H1 (cell line): ENCODE measurements around the gene MASP1. TPM values are rescaled to one million over a fixed set of nuclear protein-coding genes. Genes with fewer than 3 reads are reported as not detected.

Source experiments
- CTCF ChIA-PET: fragments of 300-600 bp; sonication (Branson Sonifier 250); formaldehyde crosslinking; loops from one replicate; lab custom pipeline; 2021; ENCODE audit not compliant: partially characterized antibody; lab: Charles Lee
- POLR2A ChIA-PET: fragments of 300-600 bp; sonication (Branson Sonifier 250); formaldehyde crosslinking; loops from one replicate; lab custom pipeline; 2021; ENCODE audit warnings: inconsistent platforms; ENCODE audit not compliant: partially characterized antibody; lab: Charles Lee
- DNase-seq, 2 experiments: peaks; one replicate each; pipeline versions ENCODE4 v3.0.0 to v3.0.0-alpha.2; 2010 to 2022; ENCODE audit warnings: low spot score in 2 of 2, low read depth in 1 of 2, mixed read lengths in 1 of 2
- FAIRE-seq: peaks from 2 replicates; lab custom pipeline; 2011; peaks lifted over from hg19 to GRCh38; lab: Jason Lieb, UNC
- H2AFZ ChIP-seq: 2 replicates; pipeline ENCODE4 v1.8.1; 2012; ENCODE audit warnings: low read length, inconsistent platforms
- H2AK5ac ChIP-seq: 2 replicates; pipeline ENCODE4 v1.6.1; 2013; ENCODE audit warnings: low read depth, low read length
- H2BK120ac ChIP-seq: replicated peaks from 2 replicates; pipeline ENCODE3; 2013; ENCODE audit warnings: low read depth, low read length, inconsistent platforms
- H2BK12ac ChIP-seq: 2 replicates; pipeline ENCODE4 v1.6.1; 2013; ENCODE audit warnings: low read depth, low read length
- H2BK15ac ChIP-seq: 2 replicates; pipeline ENCODE4 v1.6.1; 2013; ENCODE audit warnings: low read length
- H2BK20ac ChIP-seq: 2 replicates; pipeline ENCODE4 v1.6.1; 2013; ENCODE audit warnings: low read length
- H2BK5ac ChIP-seq: 2 replicates; pipeline ENCODE4 v1.6.1; 2013; ENCODE audit warnings: low read depth, low read length
- H3K14ac ChIP-seq: 2 replicates; pipeline ENCODE4 v1.6.1; 2013; ENCODE audit warnings: inconsistent platforms; ENCODE audit not compliant: insufficient read length
- H3K18ac ChIP-seq: 2 replicates; pipeline ENCODE4 v1.6.1; 2013; ENCODE audit warnings: low read length; ENCODE audit errors: extremely low read depth
- H3K23ac ChIP-seq: 2 replicates; pipeline ENCODE4 v1.6.1; 2013; ENCODE audit warnings: inconsistent platforms; ENCODE audit not compliant: insufficient read length
- H3K23me2 ChIP-seq: 2 replicates; pipeline ENCODE4 v1.6.1; 2013; ENCODE audit warnings: low read depth, low read length
- H3K27ac ChIP-seq: 2 replicates; pipeline ENCODE4 v1.6.1; 2011; ENCODE audit warnings: low read depth, low read length, inconsistent platforms
- H3K27me3 ChIP-seq, 4 experiments: replicated peaks in 1 of 4; 1 replicate in 1 of 4; 2 replicates in 3 of 4; pipeline versions ENCODE4 v1.6.1 to v1.8.1; 2011 to 2013; ENCODE audit warnings: low read length in 3 of 4, mild to moderate bottlenecking in 3 of 4, inconsistent platforms in 2 of 4, mixed read lengths in 2 of 4, moderate library complexity in 1 of 4; ENCODE audit not compliant: control insufficient read depth in 3 of 4, insufficient read depth in 3 of 4; ENCODE audit errors: extremely low read depth in 1 of 4
- H3K36me3 ChIP-seq, 4 experiments: 2 replicates each; pipeline versions ENCODE4 v1.6.1 to v1.8.1; 2011 to 2013; ENCODE audit warnings: mild to moderate bottlenecking in 4 of 4, low read length in 3 of 4, moderate library complexity in 2 of 4, control low read depth in 1 of 4, inconsistent platforms in 1 of 4; ENCODE audit not compliant: insufficient read depth in 4 of 4, control insufficient read depth in 2 of 4
- H3K4ac ChIP-seq: replicated peaks from 2 replicates; pipeline ENCODE3; 2013; ENCODE audit warnings: low read length, low read depth, mixed read lengths, inconsistent platforms; ENCODE audit not compliant: insufficient read length
- H3K4me1 ChIP-seq, 4 experiments: replicated peaks in 1 of 4; 1 replicate in 1 of 4; 2 replicates in 3 of 4; pipeline versions ENCODE4 v1.6.1 to v1.8.1; 2011 to 2013; ENCODE audit warnings: low read length in 3 of 4, inconsistent platforms in 2 of 4, mixed read lengths in 1 of 4; ENCODE audit not compliant: insufficient read depth in 4 of 4, control insufficient read depth in 3 of 4
- H3K4me2 ChIP-seq, 2 experiments: 2 replicates each; pipeline versions ENCODE4 v1.6.1 to v1.8.1; 2011 to 2013; ENCODE audit warnings: low read depth in 2 of 2, low read length in 2 of 2, control low read depth in 1 of 2, inconsistent platforms in 1 of 2, mild to moderate bottlenecking in 1 of 2; ENCODE audit not compliant: insufficient read depth in 1 of 2
- H3K4me3 ChIP-seq, 4 experiments: fragments of 200-600, 300-600 bp in 1 of 4; sonication (generic), shearing (Covaris generic), sonication (Bioruptor Twin) in 1 of 4; 2 replicates each; pipeline versions ENCODE4 v1.5.1 to v1.8.1; 2011 to 2016; ENCODE audit warnings: low read length in 4 of 4, low read depth in 3 of 4, control low read depth in 2 of 4, inconsistent platforms in 2 of 4, mild to moderate bottlenecking in 2 of 4, mixed read lengths in 1 of 4, moderate library complexity in 1 of 4; ENCODE audit not compliant: insufficient read depth in 2 of 4; ENCODE audit errors: extremely low read depth in 1 of 4
- H3K56ac ChIP-seq: replicated peaks from 2 replicates; pipeline ENCODE3; 2013; ENCODE audit warnings: low read depth, mild to moderate bottlenecking, mixed read lengths, low read length, inconsistent platforms; ENCODE audit not compliant: insufficient read length
- H3K79me1 ChIP-seq: 2 replicates; pipeline ENCODE4 v1.6.1; 2013; ENCODE audit warnings: low read depth, low read length, control low read depth
- H3K79me2 ChIP-seq, 2 experiments: 2 replicates each; pipeline versions ENCODE4 v1.6.1 to v1.8.1; 2012 to 2013; ENCODE audit warnings: low read length in 2 of 2, mild to moderate bottlenecking in 2 of 2, inconsistent platforms in 1 of 2; ENCODE audit not compliant: insufficient read depth in 2 of 2, control insufficient read depth in 1 of 2
- H3K9ac ChIP-seq, 4 experiments: replicated peaks in 1 of 4; 1 replicate in 1 of 4; 2 replicates in 3 of 4; pipeline versions ENCODE4 v1.6.1 to v1.8.1; 2011 to 2013; ENCODE audit warnings: low read depth in 3 of 4, low read length in 3 of 4, control low read depth in 2 of 4, mild to moderate bottlenecking in 2 of 4, moderate library complexity in 2 of 4, inconsistent platforms in 1 of 4; ENCODE audit errors: extremely low read depth in 1 of 4
- H3K9me3 ChIP-seq, 2 experiments: 2 replicates each; pipeline versions ENCODE4 v1.6.1 to v1.8.1; 2012 to 2013; ENCODE audit warnings: mild to moderate bottlenecking in 2 of 2, moderate library complexity in 2 of 2, control low read depth in 1 of 2, inconsistent platforms in 1 of 2, low read depth in 1 of 2, low read length in 1 of 2, mixed read lengths in 1 of 2; ENCODE audit not compliant: insufficient read depth in 2 of 2
- H4K20me1 ChIP-seq, 2 experiments: replicated peaks in 1 of 2; 2 replicates each; pipeline versions ENCODE3 to v1.8.1; 2011 to 2013; ENCODE audit warnings: inconsistent platforms in 2 of 2, low read length in 2 of 2, mild to moderate bottlenecking in 1 of 2; ENCODE audit not compliant: insufficient read depth in 2 of 2, control insufficient read depth in 1 of 2
- H4K5ac ChIP-seq: 2 replicates; pipeline ENCODE4 v1.6.1; 2013; ENCODE audit warnings: low read length, low read depth, mixed read lengths, inconsistent platforms; ENCODE audit not compliant: insufficient read length
- H4K8ac ChIP-seq: 2 replicates; pipeline ENCODE4 v1.8.0; 2013; ENCODE audit warnings: mild to moderate bottlenecking, moderate library complexity, low read length, inconsistent platforms; ENCODE audit not compliant: insufficient read depth; ENCODE audit errors: extremely low read depth
- H4K91ac ChIP-seq: replicated peaks from 2 replicates; pipeline ENCODE3; 2013; ENCODE audit warnings: low read length, mixed read lengths, inconsistent platforms; ENCODE audit not compliant: insufficient read length
- CBX8 ChIP-seq: fragments of 300-800, 300-1000 bp; sonication (generic); IDR thresholded peaks from 2 replicates; pipeline ENCODE4 v1.7.1; 2016; ENCODE audit warnings: low read depth, low read length, borderline replicate concordance
- EP300 ChIP-seq, 2 experiments: IDR thresholded peaks; 1 replicate in 1 of 2; 2 replicates in 1 of 2; pipeline ENCODE4 v1.6.1; 2011 to 2012; ENCODE audit warnings: low read depth in 2 of 2, low read length in 2 of 2, mild to moderate bottlenecking in 2 of 2, borderline replicate concordance in 1 of 2, inconsistent platforms in 1 of 2, moderate library complexity in 1 of 2
- HDAC2 ChIP-seq, 2 experiments: fragments of 300-600 bp in 1 of 2; sonication (generic) in 1 of 2; IDR thresholded peaks; 2 replicates each; pipeline ENCODE4 v1.6.1; 2011 to 2012; ENCODE audit warnings: low read depth in 2 of 2, low read length in 2 of 2, mild to moderate bottlenecking in 2 of 2, moderate library complexity in 2 of 2, borderline replicate concordance in 1 of 2, inconsistent platforms in 1 of 2
- JUND ChIP-seq: IDR thresholded peaks from 2 replicates; pipeline ENCODE4 v1.6.1; 2011; ENCODE audit warnings: mild to moderate bottlenecking, improper control_type of control experiment, low read length
- KDM1A ChIP-seq: fragments of 200-600, 300-600 bp; sonication (generic); IDR thresholded peaks from 2 replicates; pipeline ENCODE4 v1.7.1; 2016; ENCODE audit warnings: mild to moderate bottlenecking, low read length, borderline replicate concordance
- MAFK ChIP-seq: IDR thresholded peaks from 2 replicates; pipeline ENCODE4 v1.6.1; 2012; ENCODE audit warnings: low read depth, mild to moderate bottlenecking, improper control_type of control experiment, low read length
- RXRA ChIP-seq: IDR thresholded peaks from 2 replicates; pipeline ENCODE4 v1.6.1; 2011; ENCODE audit warnings: low read depth, mild to moderate bottlenecking, low read length, moderate library complexity; ENCODE audit not compliant: insufficient read depth
- SRF ChIP-seq: IDR thresholded peaks from 2 replicates; pipeline ENCODE4 v1.6.1; 2011; ENCODE audit warnings: mild to moderate bottlenecking, low read depth, low read length, moderate library complexity
- WGBS, 2 experiments: shearing (Covaris generic) in 1 of 2; methylation state at CpG; one replicate each; pipeline versions ENCODE4 v1.1.6 to v1.1.7; 2013 to 2015; ENCODE audit warnings: low lambda C conversion rate in 2 of 2, mixed read lengths in 2 of 2, inconsistent platforms in 1 of 2, low coverage in 1 of 2, missing lambda C conversion rate in 1 of 2; ENCODE audit not compliant: insufficient replicate concordance in 2 of 2, insufficient coverage in 1 of 2, insufficient read length in 1 of 2; ENCODE audit errors: extremely low coverage in 1 of 2, missing lambda C conversion rate in 1 of 2; 5-methylcytosine and 5-hydroxymethylcytosine counted together
- polyA plus RNA-seq, 7 experiments: library from polyadenylated mRNA; depleted of rRNA in 3 of 7; stranded (reverse) in 5 of 7; unstranded in 2 of 7; fragments of >200 nt in 5 of 7; fragments of 200-250 nt in 2 of 7; gene quantifications; 1 replicate in 5 of 7; 2 replicates in 1 of 7; 4 replicates in 1 of 7; pipeline versions ENCODE4 v1.2.1 to v1.2.3, GENCODE V29; 2011 to 2013; ENCODE audit warnings: missing spikeins in 2 of 7, mixed read lengths in 2 of 7
- total RNA-seq: library from RNA; stranded (reverse); fragmentation: NEBNext Ultra II Directional; extraction: Animal tissue kit (Norgen Biotek cat#: 25700); gene quantifications from 2 replicates; pipeline ENCODE4 v1.2.1, GENCODE V29; 2021

Gene MASP1
- total and polyA plus RNA-seq, 2 of the 8 experiments (the other 6 are each of a cell fraction or from before 2014, with no cell fraction given) = 2.7 to 3.5 TPM

DNA sequence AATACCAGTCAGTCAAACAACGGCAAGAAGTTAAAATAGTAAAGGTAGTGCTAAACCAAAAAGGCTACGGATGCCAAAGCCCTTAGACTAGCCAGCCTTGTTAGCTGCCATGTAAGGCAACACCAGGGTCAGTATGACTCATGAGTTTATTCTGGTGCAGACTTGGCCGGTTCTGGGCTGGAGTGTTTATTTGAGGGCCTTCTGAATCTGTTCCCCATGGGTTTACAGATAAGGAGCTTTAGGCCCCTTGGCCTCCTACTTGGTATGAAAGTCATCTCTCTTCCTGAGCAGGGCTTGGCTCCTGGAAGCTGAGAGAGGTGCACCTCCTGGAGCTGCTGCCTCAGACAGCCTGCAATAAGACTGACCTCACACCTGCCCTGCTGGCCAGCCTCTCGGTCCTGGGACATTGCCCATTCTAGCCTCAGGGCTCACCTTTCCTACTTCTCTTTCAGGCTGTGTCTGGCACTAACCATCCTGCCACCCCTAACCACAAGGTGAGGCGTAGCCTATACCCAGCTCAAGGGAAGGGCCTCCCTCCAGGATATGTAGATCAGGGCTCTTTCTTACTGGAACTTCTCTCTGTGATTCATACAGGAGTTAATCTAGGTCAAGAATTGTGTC is 104.6 kb downstream of the MASP1 start:
- POLR2A ChIA-PET = interaction anchor here (0.5 to 1.9 kb wide), 8 partner anchors 8 to 435 kb away, joined by 3 to 8 read pairs (median 4); partner anchors contain the start of gene RTP1
- Histone ChIP-seq H3K4ac (peak overlapping the region; percentile 58), H2AK5ac (peak overlapping the region; percentile 30; the same call in 1 of the 2 replicates), H4K91ac (peak overlapping the region; percentile 96), H3K56ac (no peak overlapping the region), H3K23ac (no peak overlapping the region), H2BK15ac (no peak overlapping the region), H2BK12ac (peak overlapping the region; percentile 95), H4K5ac (peak overlapping the region; percentile 34), H3K79me1 (no peaks in the 10 kb centered on the region), H3K27me3 (no peaks in the 10 kb centered on the region; a peak in 1 of 7 replicates), H2AFZ (no peak overlapping the region), H3K18ac (peak overlapping the region; percentile 95), H4K20me1 (no peaks in the 10 kb centered on the region), H2BK5ac (peak overlapping the region; percentile 67; the same call in 1 of the 2 replicates), H3K27ac (no peak overlapping the region), H3K4me2 (peak overlapping the region in 1 of 2 experiments; percentile 5; a peak in 3 of 4 replicates), H3K4me3 (no peak overlapping the region; a peak in 1 of 8 replicates), H3K4me1 (peaks cover 6 to 36% (median 28%) of the 10 kb centered on the region in 4 experiments), H2BK120ac (peak overlapping the region; percentile 95), H3K23me2 (no peaks in the 10 kb centered on the region), H3K14ac (peak overlapping the region; percentile 92), H3K9ac (no peak overlapping the region; a peak in 1 of 7 replicates), H3K79me2 (no peaks in the 10 kb centered on the region), H4K8ac (peak overlapping the region; percentile 76; the same call in 1 of the 2 replicates), H3K9me3 (no peaks in the 10 kb centered on the region; a peak in 2 of 4 replicates), H2BK20ac (peak overlapping the region; percentile 92), H3K36me3 (no peaks in the 10 kb centered on the region)
- CTCF ChIA-PET = interaction anchor here (0.5 to 2.8 kb wide), 6 partner anchors 8 to 491 kb away, joined by 3 to 16 read pairs (median 4); no protein-coding TSS in a partner anchor
- 83% methylated on average over 5 of the region's 5 CpGs; no CpG with 5 or more reads in 1 of the 2 experiments for WGBS, 2 experiments
- FAIRE-seq (no peak), DNase-seq (no peak)
- TF ChIP-seq EP300 (IDR thresholded peaks at IDR 0.05; ENCODE audit: borderline replicate concordance in 1 of 2, low read depth in 2 of 2, low read length in 2 of 2) (no peak), RXRA (no peak), MAFK (no peak), KDM1A (no peak), SRF (0 out of 2 replicates have a peak, but pooled peaks have one; percentile 25), CBX8 (no peak), JUND (peak; percentile 13; the same call in 1 of the 2 replicates), HDAC2 (IDR thresholded peaks at IDR 0.05; ENCODE audit: borderline replicate concordance in 1 of 2, low read depth in 2 of 2, low read length in 2 of 2) (no peak)
